ENCODE results near the gene METTL1.

The METTL1 gene

GRCh38 chr12:57766464-57767304 lies 5.2 kb downstream of the METTL1 start, which contains the start of gene CYP27B1:
TSS of gene CYP27B1 (minus strand) at chr12:57767078. CDS start at chr12:57767041, 37 bp downstream.
- peak; percentile 79 for DNase-seq

DNA sequence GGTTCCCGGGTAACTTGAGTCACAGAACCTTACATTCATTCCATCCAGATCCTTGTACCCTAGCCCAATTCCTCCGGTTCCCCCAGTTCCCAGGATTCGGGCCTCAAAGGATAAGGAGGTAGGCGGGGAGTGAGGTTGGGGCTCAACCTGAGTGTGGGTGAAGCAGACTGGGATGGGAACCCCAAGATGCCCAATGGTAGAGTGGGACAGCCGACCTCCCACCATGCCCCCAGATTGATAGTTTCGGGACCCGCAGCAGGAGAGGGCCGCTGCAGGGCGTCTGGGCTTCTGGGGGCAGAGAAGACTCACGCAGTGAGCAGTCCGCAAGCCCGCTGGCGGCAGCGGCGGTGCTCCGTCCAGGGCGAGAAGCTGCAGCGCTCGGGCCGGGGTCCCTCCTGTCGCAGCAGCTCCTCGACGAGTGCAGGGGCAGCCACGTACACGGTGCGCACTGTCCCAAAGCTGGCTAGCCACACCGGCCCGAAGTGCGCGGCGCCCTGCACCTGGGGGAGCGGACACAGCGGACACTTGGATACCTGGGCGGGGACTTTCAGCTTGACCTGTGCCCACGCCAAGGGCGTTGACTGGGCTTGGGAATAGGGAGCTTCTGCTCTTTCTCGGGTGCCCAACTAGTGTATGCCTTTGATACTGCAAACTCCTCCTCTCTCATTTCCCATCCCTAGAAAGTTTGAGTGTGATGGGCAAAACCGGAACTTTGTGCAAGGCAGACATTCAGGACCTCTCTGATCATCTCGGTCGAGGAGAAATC lies 6.0 kb downstream of the METTL1 start:
- peak; percentile 42 for DNase-seq

GRCh38 chr12:57765003-57765697 lies 6.8 kb downstream of the METTL1 start:
- DNase-seq: peak; percentile 61

GRCh38 chr12:57764662-57765002 lies 7.3 kb downstream of the METTL1 start:
- DNase-seq: no peak

GRCh38 chr12:57763881-57764661 lies 7.8 kb downstream of the METTL1 start:
- no peak for DNase-seq

DNA sequence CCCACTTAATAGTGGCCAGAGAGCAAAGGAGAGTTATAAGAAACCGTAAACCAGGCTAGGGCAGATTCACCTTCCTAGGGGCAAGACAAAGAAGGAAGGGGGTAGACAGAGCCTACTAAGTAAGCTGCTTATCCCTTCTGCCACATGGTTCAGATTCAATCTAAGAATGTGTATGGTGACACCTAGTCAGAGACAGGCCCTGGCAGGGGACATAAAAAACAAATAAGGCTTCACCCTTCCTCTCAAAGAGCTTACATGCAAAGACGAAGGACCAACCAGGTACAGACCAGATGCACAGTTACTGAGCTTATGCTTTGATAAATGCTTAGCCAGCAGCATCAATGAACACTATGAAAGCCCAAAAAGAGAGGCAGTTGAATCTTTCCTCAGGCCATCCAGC lies 9.4 kb downstream of the METTL1 start:
- DNase-seq: no peak

GRCh38 chr12:57761391-57761998 lies 10.4 kb downstream of the METTL1 start:
- no peak for DNase-seq

GRCh38 chr12:57760347-57760982 lies 11.4 kb downstream of the METTL1 start:
- DNase-seq: no peak

GRCh38 chr12:57759360-57759980 lies 12.4 kb downstream of the METTL1 start:
- no peak for DNase-seq

DNA sequence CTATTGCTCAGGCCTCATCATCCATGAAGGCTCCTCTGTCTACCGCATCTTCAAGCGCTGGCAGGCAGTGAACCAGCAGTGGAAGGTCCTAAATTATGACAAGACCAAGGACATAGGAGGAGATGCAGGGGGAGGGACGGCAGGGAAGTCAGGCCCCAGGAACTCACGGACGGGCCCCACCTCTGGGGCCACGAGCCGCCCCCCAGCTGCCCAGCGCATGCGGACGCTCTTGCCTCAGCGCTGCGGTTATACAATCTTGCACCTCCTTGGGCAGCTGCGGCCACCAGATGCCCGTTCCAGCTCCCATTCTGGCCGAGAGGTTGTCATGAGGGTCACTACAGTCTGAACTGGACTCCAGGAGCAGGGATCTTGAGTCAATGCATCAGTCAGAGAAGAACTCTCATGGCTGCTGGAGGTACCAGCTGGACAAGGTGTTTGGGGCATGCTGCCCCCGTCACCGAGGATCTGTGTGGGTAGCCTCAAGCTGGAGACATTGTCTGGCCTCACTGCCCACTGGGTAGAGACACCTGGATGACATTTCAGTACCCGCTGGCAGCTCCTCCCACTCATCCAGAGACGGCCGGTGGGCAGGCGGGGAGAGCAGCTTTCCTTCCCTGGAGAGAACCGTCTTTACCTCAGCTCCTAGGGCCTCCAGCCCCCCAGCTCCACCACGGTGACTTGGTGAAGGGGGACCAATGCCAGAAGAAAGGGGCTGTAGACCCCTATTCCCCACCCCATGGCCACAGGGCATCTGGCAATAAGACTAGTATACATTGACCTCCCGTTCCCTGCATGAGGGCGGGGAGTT lies 13.1 kb downstream of the METTL1 start:
- DNase-seq: no peak

DNA sequence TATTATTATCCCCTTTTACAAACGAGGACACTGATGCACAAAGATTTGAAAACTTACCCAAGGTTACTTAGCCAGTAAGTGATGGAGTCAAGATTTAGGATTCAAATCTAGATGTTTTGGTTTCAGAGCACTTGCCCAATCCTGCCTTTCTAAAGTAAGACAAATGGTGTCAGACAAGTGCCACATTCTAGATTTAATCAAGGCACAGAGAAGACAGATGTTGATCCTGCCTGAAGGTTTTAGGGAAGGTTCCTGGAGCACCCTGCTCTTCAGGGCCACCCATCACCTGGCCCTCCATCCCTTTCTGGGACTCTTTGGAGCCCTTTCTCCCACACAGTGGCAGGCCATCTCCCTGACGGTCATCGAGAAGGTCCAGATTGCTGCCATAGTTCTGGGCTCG lies 14.1 kb downstream of the METTL1 start:
- DNase-seq: no peak

- DNase-seq: peak; percentile 80
Observed at GRCh38 chr12:57756406-57757341, 15.2 kb downstream of the METTL1 start.

- no peak for DNase-seq
Observed at GRCh38 chr12:57755454-57756372, 16.2 kb downstream of the METTL1 start.

GRCh38 chr12:57755194-57755453 lies 16.8 kb downstream of the METTL1 start:
- no peak for DNase-seq

GRCh38 chr12:57754411-57755193 lies 17.3 kb downstream of the METTL1 start, which contains the start of gene MARCHF9:
TSS of gene MARCHF9 (plus strand) at chr12:57755103. CDS start at chr12:57755529, 426 bp downstream.
- DNase-seq: no peak

DNA sequence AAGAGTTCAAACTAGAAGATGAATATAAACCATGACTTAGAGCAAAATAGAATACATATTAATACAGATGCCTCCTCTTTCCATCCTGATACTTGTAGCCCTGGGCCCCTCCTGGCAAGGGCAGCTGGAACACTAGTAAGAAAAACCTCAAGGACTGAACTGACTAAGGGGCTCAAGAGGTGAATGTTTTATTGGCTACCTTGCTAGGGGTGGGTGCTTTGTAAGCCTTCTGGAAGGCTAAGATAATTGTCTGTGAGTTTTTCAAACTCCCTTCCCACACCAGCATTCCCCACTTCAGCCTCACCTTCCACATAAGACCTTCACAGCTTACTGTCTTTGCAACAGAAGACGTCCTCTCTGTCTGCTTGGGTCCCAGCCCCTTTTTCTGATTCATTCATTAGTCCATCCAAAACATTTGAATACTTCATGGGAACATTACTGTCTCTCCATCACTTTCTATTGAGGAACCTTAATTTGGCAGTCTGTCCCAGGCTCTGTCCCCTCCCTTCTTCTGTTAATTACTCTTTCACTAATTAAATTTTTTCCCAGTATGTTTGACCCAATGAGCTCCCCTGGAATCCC lies 18.1 kb downstream of the METTL1 start:
- no peak for DNase-seq

DNA sequence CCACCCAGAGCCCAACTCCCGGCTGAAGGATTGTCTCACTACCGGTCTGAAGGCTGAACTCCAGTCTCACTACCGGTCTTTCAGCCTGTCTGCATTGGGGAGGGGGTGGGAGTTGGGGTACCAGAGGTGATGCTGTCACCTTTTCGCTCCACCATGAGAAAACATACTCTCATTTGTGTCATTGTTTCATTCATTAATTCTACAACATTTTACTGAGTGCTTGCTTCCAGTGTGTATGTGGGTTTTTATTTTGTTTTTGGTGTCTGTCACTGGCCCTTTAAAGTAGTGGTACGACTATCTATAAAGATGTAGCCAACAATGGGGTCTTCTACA lies 19.3 kb downstream of the METTL1 start:
- no peak for DNase-seq

Measured in suppressor macrophage treated with lipopolysaccharide for 4 hours (primary cell).